Activated B cell treated with CpG ODN at 0.5 μM for 24 hours (primary cell): ENCODE data around the gene RIBC1. TPM values are rescaled to one million over a fixed set of nuclear protein-coding genes. Genes with fewer than 3 reads are reported as not detected.
A peak's percentile ranks its signal among the peaks of the same experiment; 100 is the strongest.

ENCODE experiments used
- ATAC-seq: fragments of 200-7000 bp; cut with Tn5 transposase; one replicate; pipeline ENCODE4 v1.10.0; 2021; ENCODE audit warnings: low read depth, mild to moderate bottlenecking, moderate library complexity
- CTCF ChIA-PET: fragments of 350-600 bp; sonication (Branson Sonifier 250); formaldehyde crosslinking; loops from one replicate; lab custom pipeline; 2021; ENCODE audit warnings: antibody characterized with exemption; lab: Charles Lee
- POLR2A ChIA-PET: fragments of 350-600 bp; sonication (Branson Sonifier 250); formaldehyde crosslinking; loops from one replicate; lab custom pipeline; 2021; ENCODE audit warnings: antibody characterized with exemption; lab: Charles Lee
- DNase-seq: peaks from one replicate; pipeline ENCODE4 v3.0.0; 2022
- H3K27ac Mint-ChIP-seq: one replicate; pipeline ENCODE4 v1.8.0; 2020; ENCODE audit warnings: mixed read lengths
- H3K27me3 Mint-ChIP-seq: one replicate; pipeline ENCODE4 v1.8.0; 2021; ENCODE audit warnings: mixed read lengths
- H3K36me3 Mint-ChIP-seq: one replicate; pipeline ENCODE4 v1.8.0; 2021; ENCODE audit warnings: low read depth, mixed read lengths
- H3K4me1 Mint-ChIP-seq: one replicate; pipeline ENCODE4 v1.8.0; 2021; ENCODE audit warnings: mixed read lengths
- H3K4me3 Mint-ChIP-seq: one replicate; pipeline ENCODE4 v1.8.0; 2020; ENCODE audit warnings: mild to moderate bottlenecking, mixed read lengths
- H3K9me3 Mint-ChIP-seq: one replicate; pipeline ENCODE4 v1.8.0; 2020; ENCODE audit warnings: mixed read lengths
- intact Hi-C: fragments of 100-400 bp; cut with micrococcal nuclease; formaldehyde crosslinking; loops from one replicate; pipeline ENCODE4 v1.15.1; 2024
- total RNA-seq: library from RNA; stranded (reverse); gene quantifications from 2 replicates; pipeline ENCODE4 v1.2.3, GENCODE V29; 2022
- TF ChIP-seq, protein P1 (sequence below): fragments of 200-600 bp; IDR thresholded peaks from one replicate; pipeline ENCODE4 v1.8.0; 2022; ENCODE audit warnings: antibody characterized with exemption, mild to moderate bottlenecking

RIBC1 gene
- total RNA-seq, 1 donor from 2014 or later: 0.91 TPM

DNA sequence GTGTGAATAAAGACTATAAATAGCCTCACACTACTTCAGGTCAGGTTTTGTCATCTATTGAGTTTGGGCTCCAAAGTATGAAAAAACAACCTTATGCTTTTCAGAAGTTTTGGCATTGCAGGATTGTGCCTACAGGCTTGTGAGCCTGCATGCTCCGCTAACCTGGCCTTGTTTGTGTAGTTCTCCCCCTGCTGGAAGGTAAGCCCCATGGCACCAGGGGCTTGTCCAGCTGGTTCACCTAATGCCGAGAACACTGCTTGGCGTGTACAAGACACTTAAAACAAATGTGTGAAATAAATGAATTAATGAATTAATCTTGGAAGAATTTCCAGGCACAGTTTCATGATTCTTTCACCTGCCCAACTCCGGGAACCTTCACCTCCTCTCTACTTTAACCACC is 13.3 kb downstream of the RIBC1 start:
- Mint-ChIP-seq H3K27me3 (peaks cover 9% of the 10 kb centered on the region), H3K4me3 (no peak overlapping the region), H3K9me3 (no peaks in the 10 kb centered on the region), H3K4me1 (peaks cover 15% of the 10 kb centered on the region), H3K36me3 (peaks cover 17% of the 10 kb centered on the region), H3K27ac (no peak overlapping the region)
- intact Hi-C loops: loop anchor here (1.0 kb wide), 3 partner anchors 119 to 152 kb away; no protein-coding TSS in a partner anchor
- CTCF ChIA-PET: interaction anchor here (1.4 to 3.0 kb wide), 3 partner anchors 117 to 123 kb away, joined by 4 to 12 read pairs (median 4); no protein-coding TSS in a partner anchor
- peak; percentile 67 for ATAC-seq
- no peak for DNase-seq
- TF ChIP-seq, protein P1, sequence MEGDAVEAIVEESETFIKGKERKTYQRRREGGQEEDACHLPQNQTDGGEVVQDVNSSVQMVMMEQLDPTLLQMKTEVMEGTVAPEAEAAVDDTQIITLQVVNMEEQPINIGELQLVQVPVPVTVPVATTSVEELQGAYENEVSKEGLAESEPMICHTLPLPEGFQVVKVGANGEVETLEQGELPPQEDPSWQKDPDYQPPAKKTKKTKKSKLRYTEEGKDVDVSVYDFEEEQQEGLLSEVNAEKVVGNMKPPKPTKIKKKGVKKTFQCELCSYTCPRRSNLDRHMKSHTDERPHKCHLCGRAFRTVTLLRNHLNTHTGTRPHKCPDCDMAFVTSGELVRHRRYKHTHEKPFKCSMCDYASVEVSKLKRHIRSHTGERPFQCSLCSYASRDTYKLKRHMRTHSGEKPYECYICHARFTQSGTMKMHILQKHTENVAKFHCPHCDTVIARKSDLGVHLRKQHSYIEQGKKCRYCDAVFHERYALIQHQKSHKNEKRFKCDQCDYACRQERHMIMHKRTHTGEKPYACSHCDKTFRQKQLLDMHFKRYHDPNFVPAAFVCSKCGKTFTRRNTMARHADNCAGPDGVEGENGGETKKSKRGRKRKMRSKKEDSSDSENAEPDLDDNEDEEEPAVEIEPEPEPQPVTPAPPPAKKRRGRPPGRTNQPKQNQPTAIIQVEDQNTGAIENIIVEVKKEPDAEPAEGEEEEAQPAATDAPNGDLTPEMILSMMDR: peak; percentile 35
- POLR2A ChIA-PET: interaction anchor here (1.3 to 1.4 kb wide), 2 partner anchors 13 to 123 kb away, joined by 3 to 10 read pairs; partner anchors contain the start of genes RIBC1 and SMC1A

DNA sequence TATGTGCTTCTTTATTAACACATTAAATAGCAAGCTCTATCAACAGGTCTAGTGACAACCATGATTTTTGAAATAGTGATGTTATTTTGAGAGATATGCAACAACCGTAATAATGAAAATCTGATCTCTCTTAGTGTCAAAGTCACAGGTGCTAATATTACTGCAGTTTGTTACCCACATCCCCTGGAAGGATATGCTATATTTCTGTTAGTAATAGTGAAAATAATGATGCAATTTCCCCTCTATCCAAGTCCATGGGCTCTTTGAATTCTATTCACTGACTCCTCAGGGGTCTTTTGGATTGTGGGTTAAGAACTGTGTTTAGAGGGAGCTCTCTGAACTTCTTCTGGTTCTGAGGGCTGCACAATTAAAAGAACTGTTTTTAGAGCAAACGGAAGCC is 14.5 kb downstream of the RIBC1 start:
- POLR2A ChIA-PET: interaction anchor here (0.9 kb wide), 1 partner anchor 15 kb away, joined by 3 read pairs; the partner anchor contains the start of genes RIBC1 and SMC1A
- intact Hi-C loops: no loop called here
- no peak overlapping the region for H3K4me3 Mint-ChIP-seq
- no peak overlapping the region for H3K27ac Mint-ChIP-seq
- DNase-seq (no peak), ATAC-seq (no peak)
- no peaks in the 10 kb centered on the region for H3K9me3 Mint-ChIP-seq
- CTCF ChIA-PET: interaction anchor here (1.0 to 3.0 kb wide), 4 partner anchors 9 to 124 kb away, joined by 3 to 12 read pairs (median 4); no protein-coding TSS in a partner anchor
- peaks cover 9% of the 10 kb centered on the region for H3K27me3 Mint-ChIP-seq
- TF ChIP-seq, protein P1: no peak
- peaks cover 7% of the 10 kb centered on the region for H3K36me3 Mint-ChIP-seq
- H3K4me1 Mint-ChIP-seq: peaks cover 19% of the 10 kb centered on the region

DNA sequence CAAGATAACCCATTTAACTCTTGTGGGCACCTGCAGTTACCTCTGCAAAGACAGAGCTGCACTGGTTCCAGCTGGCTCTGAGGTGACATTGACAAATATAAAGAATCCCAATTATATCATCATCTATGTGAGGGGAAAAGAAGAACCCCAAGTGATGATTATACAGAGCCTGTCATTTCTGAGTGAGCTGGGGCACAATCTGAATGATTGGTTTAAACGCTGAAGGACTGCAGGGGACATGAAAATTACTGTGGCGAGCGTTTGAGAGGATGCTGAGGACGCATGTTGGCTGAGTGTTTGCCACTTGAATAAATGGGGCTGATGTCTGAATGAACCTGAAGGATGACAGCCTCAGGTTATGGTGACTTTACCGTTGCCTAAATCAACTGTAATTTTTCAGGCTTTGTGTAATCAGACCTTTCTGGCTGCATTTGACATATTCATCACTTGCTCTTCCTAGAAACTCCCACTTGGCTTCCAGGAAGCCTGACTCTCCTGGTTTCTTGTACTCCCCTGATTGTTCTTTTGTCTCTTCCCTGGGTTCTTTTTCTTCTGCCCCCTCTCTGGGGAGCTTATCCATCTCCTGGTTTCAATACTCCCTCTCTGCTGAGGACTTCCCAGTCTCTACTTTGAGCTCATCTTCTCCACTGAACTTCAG is 15.6 kb downstream of the RIBC1 start:
- CTCF ChIA-PET: interaction anchor here (1.0 kb wide), 1 partner anchor 121 kb away, joined by 3 read pairs; no protein-coding TSS in a partner anchor
- TF ChIP-seq, protein P1: no peak
- Mint-ChIP-seq H3K27ac (no peak overlapping the region), H3K4me3 (no peak overlapping the region), H3K27me3 (peaks cover 9% of the 10 kb centered on the region), H3K36me3 (peaks cover 5% of the 10 kb centered on the region), H3K9me3 (no peaks in the 10 kb centered on the region), H3K4me1 (peaks cover 19% of the 10 kb centered on the region)
- DNase-seq: no peak
- POLR2A ChIA-PET: no interaction called here
- no peak for ATAC-seq
- intact Hi-C loops: no loop called here

DNA sequence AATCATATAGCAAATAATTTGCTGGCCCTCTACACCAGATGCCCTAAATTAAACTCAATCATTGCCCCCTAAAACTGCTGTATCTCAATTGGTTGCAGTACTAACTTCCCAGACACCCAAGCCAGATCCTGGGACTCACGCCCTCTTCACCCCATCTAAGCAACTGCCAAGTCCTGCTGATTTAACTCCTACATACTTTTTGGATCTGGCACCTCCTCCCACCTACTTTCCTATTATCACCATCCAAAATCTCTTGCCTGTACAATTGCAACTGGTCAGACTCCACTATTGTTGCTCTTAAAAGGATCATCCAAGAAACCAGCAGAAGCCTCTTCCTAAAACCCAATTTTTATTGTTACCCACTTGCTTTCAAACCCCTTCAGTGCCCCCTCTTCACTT is 16.2 kb downstream of the RIBC1 start:
- Mint-ChIP-seq H3K9me3 (no peaks in the 10 kb centered on the region), H3K36me3 (peaks cover 5% of the 10 kb centered on the region), H3K27me3 (peaks cover 9% of the 10 kb centered on the region), H3K27ac (no peak overlapping the region), H3K4me1 (peaks cover 19% of the 10 kb centered on the region), H3K4me3 (no peak overlapping the region)
- intact Hi-C loops: no loop called here
- ChIA-PET POLR2A (no interaction called here), CTCF (interaction anchor here (1.0 kb wide), 1 partner anchor 122 kb away, joined by 3 read pairs; no protein-coding TSS in a partner anchor)
- DNase-seq (no peak), ATAC-seq (no peak)
- TF ChIP-seq, protein P1: no peak

DNA sequence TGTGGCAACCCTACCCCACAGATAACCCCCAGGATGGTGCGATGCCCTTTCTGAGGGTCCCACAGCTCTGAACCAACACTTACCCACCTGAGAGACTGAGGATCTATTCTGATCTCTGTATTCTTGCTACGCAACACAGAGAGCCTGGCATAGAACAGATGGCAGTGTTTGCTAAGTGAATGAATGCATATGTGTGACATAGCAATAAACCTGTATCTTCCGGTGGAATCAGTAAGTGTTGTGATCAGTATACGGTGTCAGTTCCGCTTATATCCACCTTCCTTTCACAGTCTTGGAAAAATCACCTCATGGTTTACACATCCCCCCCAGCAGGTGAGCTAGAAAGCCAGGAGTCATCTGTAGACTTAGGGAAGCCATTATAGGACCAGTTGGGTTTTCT is 17.4 kb downstream of the RIBC1 start:
- CTCF ChIA-PET: interaction anchor here (0.7 kb wide), 1 partner anchor 154 kb away, joined by 3 read pairs; no protein-coding TSS in a partner anchor
- H3K4me3 Mint-ChIP-seq: no peak overlapping the region
- POLR2A ChIA-PET: no interaction called here
- peaks cover 11% of the 10 kb centered on the region for H3K4me1 Mint-ChIP-seq
- H3K36me3 Mint-ChIP-seq: no peaks in the 10 kb centered on the region
- H3K27ac Mint-ChIP-seq: no peak overlapping the region
- no peaks in the 10 kb centered on the region for H3K9me3 Mint-ChIP-seq
- intact Hi-C loops: no loop called here
- no peak for DNase-seq
- no peak for ATAC-seq
- TF ChIP-seq, protein P1: no peak
- peaks cover 9% of the 10 kb centered on the region for H3K27me3 Mint-ChIP-seq
